ENCODE measurements around the gene FAAP20. TPM values are rescaled to one million over a fixed set of nuclear protein-coding genes. Genes with fewer than 3 reads are reported as not detected.

FAAP20 gene
- total RNA-seq = 74.2 TPM

GRCh38 chr1:2194319-2194897 is at the start of gene FAAP20:
Gene FAAP20, minus strand, starts transcription at chr1:2194772. Its CDS starts 23 bp downstream, at chr1:2194749.
- DNase-seq (ENCODE audit: low spot score) = no peak

GRCh38 chr1:2242814-2243725 is 48.5 kb upstream of the FAAP20 start:
- DNase-seq (ENCODE audit: low spot score) = no peak

GRCh38 chr1:2241820-2242219 is 47.2 kb upstream of the FAAP20 start:
- no peak for DNase-seq (ENCODE audit: low spot score)

GRCh38 chr1:2240270-2241156 is 45.9 kb upstream of the FAAP20 start:
- peak; percentile 78 for DNase-seq (ENCODE audit: low spot score)

- no peak for DNase-seq (ENCODE audit: low spot score)
These were observed 44.9 kb upstream of the FAAP20 start for GRCh38 chr1:2239384-2239985.

GRCh38 chr1:2239013-2239370 is 44.4 kb upstream of the FAAP20 start:
- no peak for DNase-seq (ENCODE audit: low spot score)

- DNase-seq (ENCODE audit: low spot score) = no peak
These were observed 43.9 kb upstream of the FAAP20 start for GRCh38 chr1:2238361-2239012.

- no peak for DNase-seq (ENCODE audit: low spot score)
These were observed 43.2 kb upstream of the FAAP20 start for GRCh38 chr1:2237773-2238172.

GRCh38 chr1:2236695-2237677 is 42.4 kb upstream of the FAAP20 start:
- no peak for DNase-seq (ENCODE audit: low spot score)

GRCh38 chr1:2235300-2235998 is 40.9 kb upstream of the FAAP20 start:
- DNase-seq (ENCODE audit: low spot score) = no peak

- no peak for DNase-seq (ENCODE audit: low spot score)
These were observed 40.2 kb upstream of the FAAP20 start for GRCh38 chr1:2234762-2235113.

- peak; percentile 83 for DNase-seq (ENCODE audit: low spot score)
These were observed 39.6 kb upstream of the FAAP20 start for GRCh38 chr1:2233997-2234761.

GRCh38 chr1:2233468-2233867 is 38.9 kb upstream of the FAAP20 start:
- DNase-seq (ENCODE audit: low spot score) = no peak

GRCh38 chr1:2232916-2233438 is 38.4 kb upstream of the FAAP20 start:
- no peak for DNase-seq (ENCODE audit: low spot score)

GRCh38 chr1:2232255-2232915 is 37.8 kb upstream of the FAAP20 start:
- no peak for DNase-seq (ENCODE audit: low spot score)

- peak; percentile 82 for DNase-seq (ENCODE audit: low spot score)
These were observed 37.1 kb upstream of the FAAP20 start for GRCh38 chr1:2231532-2232254.
